IPS DF 19.7 (cell line): ENCODE measurements around the gene CAMP.
"Not testable (repeated sequence)": the region's sequence is repeated elsewhere in the genome, so short reads cannot be mapped to it uniquely, and the experiment has no call there.

Experiments
- DNase-seq: peaks from one replicate; pipeline ENCODE4 v3.0.0-alpha.2; 2013; ENCODE audit warnings: low read depth, low spot score

The CAMP gene

DNA sequence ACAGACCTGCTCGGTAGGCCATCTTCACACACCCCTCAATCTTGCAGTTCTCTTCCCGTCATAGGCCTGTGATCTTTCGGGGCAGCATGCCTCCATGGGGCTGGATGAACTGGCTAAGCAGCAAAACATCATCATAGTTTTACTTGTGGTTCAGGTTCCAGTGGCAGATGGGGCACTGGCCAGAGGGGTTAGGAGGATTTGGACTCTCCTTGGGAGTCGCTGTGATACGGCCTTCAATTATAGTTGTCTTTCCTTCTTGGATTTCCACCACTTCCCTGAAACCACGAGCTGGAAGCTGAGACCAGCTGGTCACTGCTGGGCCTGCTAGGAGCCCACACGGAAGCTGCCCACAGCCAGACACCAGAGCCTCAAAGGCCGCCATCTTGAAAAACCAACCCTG is 33.3 kb downstream of the CAMP start:
- DNase-seq, result no peak

DNA sequence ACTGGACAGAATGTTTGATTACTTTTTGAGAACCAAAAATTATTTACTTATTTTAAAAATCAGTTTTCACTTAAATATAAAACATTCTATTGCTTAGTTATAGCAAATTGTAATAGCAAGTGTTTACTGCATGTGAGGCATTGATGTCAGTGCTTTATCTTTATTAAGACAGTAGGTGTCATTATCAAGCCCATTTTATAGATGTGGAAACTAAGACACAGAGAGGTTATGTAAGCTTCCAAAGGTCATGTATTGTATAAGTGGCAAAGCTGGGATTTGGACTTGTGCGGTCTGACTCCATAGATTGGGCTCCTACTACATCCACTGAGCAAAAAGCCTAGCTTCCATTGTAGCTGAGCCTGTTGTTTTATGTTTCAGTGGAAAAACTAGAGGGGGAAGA is 35.2 kb downstream of the CAMP start:
- DNase-seq, result no peak

DNA sequence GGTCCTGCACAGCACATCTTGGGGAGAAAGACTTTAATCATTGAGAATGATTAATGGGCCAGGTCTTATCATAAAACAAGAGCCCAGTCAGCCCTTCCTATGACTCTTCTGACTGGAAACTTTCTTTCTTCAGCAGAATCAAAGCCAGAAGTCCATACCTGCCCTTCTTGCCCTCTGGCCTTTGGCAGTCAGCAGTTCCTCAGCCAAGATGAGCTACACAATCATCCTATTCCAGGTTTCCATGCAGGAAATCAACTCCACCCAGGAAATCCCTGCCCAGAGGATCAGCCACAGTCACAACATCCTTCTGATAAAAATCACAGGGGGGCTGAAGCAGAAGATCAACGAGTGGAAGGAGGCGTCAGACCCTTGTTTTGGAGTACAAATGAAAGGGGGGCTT is 44.5 kb downstream of the CAMP start:
- DNase-seq, result no peak

DNA sequence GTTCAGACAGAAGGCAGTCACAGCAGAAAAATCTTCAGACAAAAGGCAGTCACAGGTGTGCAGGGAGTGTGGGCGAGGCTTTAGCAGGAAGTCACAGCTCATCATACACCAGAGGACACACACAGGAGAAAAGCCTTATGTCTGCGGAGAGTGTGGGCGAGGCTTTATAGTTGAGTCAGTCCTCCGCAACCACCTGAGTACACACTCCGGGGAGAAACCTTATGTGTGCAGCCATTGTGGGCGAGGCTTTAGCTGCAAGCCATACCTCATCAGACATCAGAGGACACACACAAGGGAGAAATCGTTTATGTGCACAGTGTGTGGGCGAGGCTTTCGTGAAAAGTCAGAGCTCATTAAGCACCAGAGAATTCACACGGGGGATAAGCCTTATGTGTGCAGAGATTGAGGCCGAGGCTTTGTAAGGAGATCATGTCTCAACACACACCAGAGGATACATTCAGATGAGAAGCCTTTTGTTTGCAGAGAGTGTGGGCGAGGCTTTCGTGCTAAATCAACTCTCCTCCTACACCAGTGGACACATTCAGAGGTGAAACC is 45.2 kb downstream of the CAMP start:
- no peak for DNase-seq

DNA sequence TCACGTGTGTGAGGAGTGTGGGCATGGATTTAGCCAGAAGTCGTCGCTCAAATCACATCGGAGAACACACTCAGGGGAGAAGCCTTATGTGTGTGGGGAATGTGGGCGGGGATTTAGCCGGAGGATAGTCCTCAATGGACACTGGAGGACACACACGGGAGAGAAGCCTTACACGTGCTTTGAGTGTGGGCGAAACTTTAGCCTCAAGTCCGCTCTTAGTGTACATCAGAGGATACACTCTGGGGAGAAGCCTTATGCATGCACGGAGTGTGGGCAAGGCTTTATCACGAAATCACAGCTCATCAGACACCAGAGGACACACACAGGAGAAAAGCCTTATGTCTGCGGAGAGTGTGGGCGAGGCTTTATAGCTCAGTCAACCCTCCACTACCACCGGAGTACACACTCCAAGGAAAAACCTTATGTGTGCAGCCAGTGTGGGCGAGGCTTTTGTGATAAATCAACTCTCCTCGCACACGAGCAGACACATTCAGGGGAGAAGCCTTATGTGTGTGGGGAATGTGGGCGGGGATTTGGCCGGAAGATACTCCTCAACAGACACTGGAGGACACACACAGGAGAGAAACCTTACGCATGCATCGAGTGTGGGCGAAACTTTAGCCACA is 45.8 kb downstream of the CAMP start:
- DNase-seq, result no peak

DNA sequence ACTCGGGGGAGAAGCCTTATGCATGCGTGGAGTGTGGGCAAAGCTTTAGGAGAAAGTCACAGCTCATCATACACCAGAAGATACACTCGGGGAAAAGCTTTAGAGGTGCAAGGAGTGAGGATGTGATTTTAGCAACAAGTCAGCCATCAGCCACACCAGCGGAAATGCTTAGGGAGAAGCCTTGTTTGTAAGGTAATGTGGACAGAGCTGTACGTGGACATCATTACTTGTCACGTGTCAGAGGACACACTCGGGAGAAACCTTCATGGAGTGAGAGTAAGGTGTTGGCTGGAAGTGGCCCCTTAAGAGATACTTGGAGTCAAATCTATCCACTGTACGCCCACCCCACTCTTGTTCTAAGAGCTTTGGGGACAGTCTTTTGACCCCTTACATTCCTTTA is 46.3 kb downstream of the CAMP start:
- no peak for DNase-seq

DNA sequence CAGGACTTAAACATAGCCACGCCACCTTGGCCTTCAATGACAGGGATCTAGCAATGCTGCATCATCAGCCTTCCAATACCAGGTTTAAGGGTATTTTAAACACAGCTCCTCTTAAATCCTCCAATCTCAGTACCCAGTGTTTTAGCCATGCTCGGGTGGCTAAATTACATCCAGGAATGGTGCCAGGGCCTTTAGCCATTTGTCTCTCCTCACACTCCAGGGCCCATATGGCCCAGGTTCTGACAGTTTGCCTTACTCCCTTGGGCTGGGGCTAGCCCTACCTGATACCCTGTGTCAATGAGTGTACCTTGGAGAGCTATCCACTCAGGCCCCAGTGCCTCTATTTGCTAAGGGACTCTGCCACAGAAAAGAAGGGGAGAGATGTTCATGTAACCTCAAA is 47.0 kb downstream of the CAMP start:
- DNase-seq, result no peak

DNA sequence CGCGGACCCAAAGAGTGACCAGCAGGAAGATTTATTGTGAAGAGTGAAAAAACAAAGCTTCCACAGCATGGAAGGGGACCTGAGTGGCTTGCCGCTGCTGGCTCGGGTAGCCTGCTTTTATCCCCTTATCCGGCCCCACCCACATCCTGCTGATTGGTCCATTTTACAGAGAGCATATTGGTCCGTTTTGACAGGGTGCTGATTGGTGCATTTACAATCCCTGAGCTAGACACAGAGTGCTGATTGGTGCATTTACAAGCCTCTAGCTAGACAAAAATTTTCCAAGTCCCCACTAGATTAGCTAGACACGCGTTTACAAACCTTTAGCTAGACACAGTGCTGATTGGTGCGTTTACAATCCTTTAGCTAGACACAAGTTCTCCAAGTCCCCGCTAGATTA is 47.9 kb downstream of the CAMP start:
- not testable (repeated sequence) for DNase-seq

DNA sequence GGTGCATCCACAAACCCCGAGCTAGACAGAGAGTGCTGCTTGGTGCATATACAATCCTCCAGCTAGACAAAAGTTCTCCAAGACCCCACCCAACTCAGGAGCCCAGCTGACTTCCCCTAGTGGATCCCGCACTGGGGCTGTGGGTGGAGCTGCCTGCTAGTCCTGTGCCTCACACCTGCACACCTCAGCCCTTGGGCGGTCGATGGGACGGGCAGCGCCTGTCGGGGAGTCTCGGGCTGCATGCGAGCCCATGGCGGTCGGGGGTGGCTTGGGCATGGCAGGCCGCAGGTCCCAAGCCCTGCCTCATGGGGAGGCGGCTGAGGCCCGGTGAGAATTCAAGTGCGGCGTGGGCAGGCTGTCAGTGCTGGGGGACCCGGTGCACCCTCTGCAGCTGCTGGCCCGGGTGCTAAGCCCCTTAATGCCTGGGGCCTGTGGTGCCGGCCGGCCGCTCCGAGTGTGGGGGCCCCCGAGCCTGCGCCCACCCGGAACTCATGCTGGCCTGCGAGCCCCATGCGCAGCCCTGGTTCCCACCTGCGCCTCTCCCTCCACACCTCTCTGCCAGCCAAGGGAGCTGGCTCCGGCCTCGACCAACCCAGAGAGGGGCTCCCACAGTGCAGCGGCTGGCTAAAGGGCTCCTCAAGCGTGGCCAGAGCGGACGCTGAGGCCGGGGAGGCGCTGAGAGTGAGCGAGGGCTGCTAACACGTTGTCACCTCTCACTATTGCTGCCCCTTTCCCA is 48.6 kb downstream of the CAMP start:
- no peak for DNase-seq

DNA sequence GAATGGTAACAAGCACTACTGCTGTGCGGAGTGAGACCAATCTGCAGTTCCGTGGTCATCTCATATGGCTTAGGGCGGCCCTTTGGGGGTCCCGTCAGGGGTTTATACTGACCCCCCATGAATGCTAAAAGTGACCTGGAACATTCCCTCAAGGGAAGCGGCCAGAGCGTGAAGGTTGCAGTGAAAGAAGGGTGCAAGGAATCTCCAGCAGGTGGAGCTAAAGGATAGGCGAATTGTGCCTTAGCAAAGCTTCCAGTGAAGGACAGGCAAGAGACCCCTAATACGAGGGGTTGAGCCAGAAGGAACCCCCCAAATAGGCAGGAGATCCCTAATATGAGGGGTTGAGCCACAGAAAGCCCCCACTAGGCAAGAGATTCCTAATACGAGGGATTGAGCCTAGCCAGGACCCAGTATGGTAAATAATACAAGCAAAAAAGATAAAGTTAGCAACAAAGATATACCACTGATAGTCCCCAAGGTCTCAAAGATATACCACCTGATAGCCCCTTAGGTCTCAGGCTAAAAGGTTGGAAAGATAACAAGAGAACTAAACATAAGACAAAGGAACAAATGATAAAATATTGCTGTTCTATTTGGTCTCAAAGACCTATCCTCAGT is 50.4 kb downstream of the CAMP start:
- peak; percentile 25 for DNase-seq

DNA sequence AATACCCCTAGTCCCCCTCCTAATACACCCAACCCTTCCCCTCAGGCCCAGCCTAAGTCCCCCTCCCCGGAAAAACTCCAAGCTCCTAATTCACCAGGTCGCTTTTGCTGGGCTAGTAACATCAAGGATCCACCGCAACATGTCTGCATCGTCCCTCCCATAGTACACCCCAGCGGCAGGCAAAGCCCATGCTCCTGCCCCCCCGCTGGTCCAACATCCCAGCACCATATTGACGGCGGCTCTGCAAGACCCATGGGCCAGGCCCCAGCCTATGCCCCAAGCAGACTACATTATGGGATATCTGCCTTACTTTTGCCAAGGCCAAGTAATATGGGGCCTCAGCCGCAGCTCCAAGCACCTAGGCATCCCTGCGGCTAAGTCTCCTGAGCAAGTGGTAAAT is 51.2 kb downstream of the CAMP start:
- no peak for DNase-seq
